CD4-positive, alpha-beta memory T cell (primary cell): Measurements from ENCODE around the gene CCDC146. TPM values are rescaled to one million over a fixed set of nuclear protein-coding genes. Genes with fewer than 3 reads are reported as not detected.

Source experiments
- CTCF ChIA-PET: fragments of 350-600 bp; sonication (Branson Sonifier 250); formaldehyde crosslinking; loops from one replicate; lab custom pipeline; 2021; ENCODE audit warnings: inconsistent platforms; ENCODE audit not compliant: partially characterized antibody; lab: Charles Lee
- POLR2A ChIA-PET: fragments of 350-600 bp; sonication (Branson Sonifier 250); formaldehyde crosslinking; loops from one replicate; lab custom pipeline; 2021; ENCODE audit not compliant: partially characterized antibody; lab: Charles Lee
- DNase-seq, 5 donors: peaks; one replicate each; pipeline versions ENCODE4 v3.0.0 to v3.0.0-alpha.2; 2020 to 2022; ENCODE audit warnings: mixed read lengths in 1 of 5
- H3K27ac ChIP-seq: one replicate; pipeline ENCODE4 v1.7.0; 2013; ENCODE audit warnings: low read depth, low read length
- H3K27me3 ChIP-seq: 2 replicates; pipeline ENCODE4 v1.7.0; 2013; ENCODE audit warnings: mild to moderate bottlenecking, low read length, moderate library complexity; ENCODE audit not compliant: insufficient read depth
- H3K36me3 ChIP-seq: 2 replicates; pipeline ENCODE4 v1.7.0; 2013; ENCODE audit warnings: mild to moderate bottlenecking, low read length, moderate library complexity; ENCODE audit not compliant: insufficient read depth
- H3K4me1 ChIP-seq: 2 replicates; pipeline ENCODE4 v1.7.0; 2013; ENCODE audit warnings: mild to moderate bottlenecking, low read length, moderate library complexity; ENCODE audit not compliant: insufficient read depth
- H3K4me3 ChIP-seq, 2 donors: one replicate each; pipeline ENCODE4 v1.7.0; 2013; ENCODE audit warnings: low read length in 2 of 2, mild to moderate bottlenecking in 1 of 2
- H3K9me3 ChIP-seq, 2 donors: one replicate each; pipeline ENCODE4 v1.7.0; 2013; ENCODE audit warnings: low read length in 2 of 2, control low read depth in 1 of 2; ENCODE audit not compliant: control insufficient read depth in 1 of 2
- H3K27ac Mint-ChIP-seq, 7 donors: one replicate each; pipeline ENCODE4 v1.8.0; 2020 to 2021; ENCODE audit warnings: mixed read lengths in 7 of 7, mild to moderate bottlenecking in 6 of 7, inconsistent platforms in 3 of 7, moderate library complexity in 3 of 7
- H3K27me3 Mint-ChIP-seq, 2 donors: one replicate each; pipeline ENCODE4 v1.8.0; 2020 to 2021; ENCODE audit warnings: mixed read lengths in 2 of 2
- H3K36me3 Mint-ChIP-seq, 2 donors: one replicate each; pipeline ENCODE4 v1.8.0; 2020 to 2021; ENCODE audit warnings: mixed read lengths in 2 of 2, inconsistent platforms in 1 of 2, mild to moderate bottlenecking in 1 of 2
- H3K4me1 Mint-ChIP-seq, 4 donors: one replicate each; pipeline ENCODE4 v1.8.0; 2020 to 2021; ENCODE audit warnings: mixed read lengths in 4 of 4, mild to moderate bottlenecking in 1 of 4
- H3K4me3 Mint-ChIP-seq, 8 donors: one replicate each; pipeline ENCODE4 v1.8.0; 2020 to 2021; ENCODE audit warnings: mixed read lengths in 8 of 8, mild to moderate bottlenecking in 7 of 8, moderate library complexity in 6 of 8, inconsistent platforms in 3 of 8
- H3K9me3 Mint-ChIP-seq, 8 donors: one replicate each; pipeline ENCODE4 v1.8.0; 2020 to 2021; ENCODE audit warnings: mixed read lengths in 8 of 8, mild to moderate bottlenecking in 5 of 8, inconsistent platforms in 3 of 8, moderate library complexity in 1 of 8
- intact Hi-C: fragments of 100-400 bp; cut with micrococcal nuclease; formaldehyde crosslinking; loops from one replicate; pipeline ENCODE4 v1.15.1; 2023
- polyA plus RNA-seq, 2 donors: library from polyadenylated mRNA; unstranded; fragments of 300-500 nt; fragmentation: Illumina TruSeq; gene quantifications; one replicate each; pipeline ENCODE4 v1.2.3, GENCODE V29; 2021
- total RNA-seq, 2 experiments: library from RNA; stranded (reverse); gene quantifications; one replicate each; pipeline ENCODE4 v1.2.3, GENCODE V29; 2021

CCDC146 gene
- total and polyA plus RNA-seq, 4 experiments from 2014 or later: 2.5 to 16.0 (median 9.1) TPM

DNA sequence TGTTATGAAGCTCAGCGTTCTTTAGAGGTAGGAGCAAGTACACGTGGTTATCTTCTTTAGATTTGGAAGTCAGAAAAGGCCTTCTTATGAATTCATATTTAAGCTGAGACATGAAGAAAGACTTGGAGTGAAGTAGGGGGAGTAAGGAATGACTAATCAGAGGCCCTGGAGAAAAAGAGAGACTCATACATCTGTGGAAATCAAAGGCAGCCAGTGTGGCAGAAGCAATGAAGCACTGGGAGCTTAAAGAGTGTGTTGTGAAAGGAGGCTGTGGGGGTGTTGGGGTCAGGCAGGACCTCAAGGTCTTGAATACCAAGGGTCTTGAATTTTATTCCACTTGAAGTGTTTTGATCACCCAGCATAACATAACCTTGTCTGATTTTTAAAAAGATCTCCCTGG is 112.9 kb downstream of the CCDC146 start:
- no peaks in the 10 kb centered on the region for H3K36me3 ChIP-seq
- POLR2A ChIA-PET: no interaction called here
- CTCF ChIA-PET: interaction anchor here (1.3 kb wide), 1 partner anchor 12 kb away, joined by 4 read pairs; no protein-coding TSS in a partner anchor
- no peaks in the 10 kb centered on the region for H3K9me3 ChIP-seq
- DNase-seq: no peak
- no peaks in the 10 kb centered on the region for H3K27me3 ChIP-seq
- H3K9me3 Mint-ChIP-seq: peaks cover 2 to 14% (median 10%) of the 10 kb centered on the region in 8 donors
- H3K4me1 Mint-ChIP-seq: peaks cover 12 to 22% (median 15%) of the 10 kb centered on the region in 4 donors
- no peak overlapping the region for H3K27ac ChIP-seq
- no peak overlapping the region for H3K4me3 Mint-ChIP-seq
- no peak overlapping the region for H3K4me3 ChIP-seq
- H3K36me3 Mint-ChIP-seq: peaks cover 17 to 45% of the 10 kb centered on the region in 2 donors
- H3K27me3 Mint-ChIP-seq: no peaks in the 10 kb centered on the region
- peak overlapping the region in 1 of 7 donors; percentile 58 for H3K27ac Mint-ChIP-seq
- intact Hi-C loops: no loop called here
- peaks cover 9% of the 10 kb centered on the region for H3K4me1 ChIP-seq

DNA sequence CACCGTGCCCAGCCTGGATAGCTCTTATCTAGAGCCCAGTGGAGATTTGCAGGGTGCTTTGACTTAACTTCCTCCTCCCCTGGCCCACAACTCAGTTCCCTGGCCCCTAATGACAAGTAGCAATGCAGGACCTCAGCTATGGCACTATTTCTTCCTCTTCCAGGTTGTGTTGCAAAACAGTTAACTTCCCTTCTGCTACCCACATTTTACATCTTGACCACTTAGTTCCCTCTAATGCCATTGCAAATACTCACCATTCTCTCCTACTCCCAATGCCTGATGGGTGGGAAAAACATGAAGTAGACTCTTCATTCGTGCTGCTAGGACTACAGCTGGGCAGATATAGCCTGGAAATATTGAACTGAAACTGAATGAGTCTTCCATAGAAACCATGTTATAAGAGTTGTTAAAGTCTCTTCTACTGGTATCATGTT is 116.3 kb downstream of the CCDC146 start:
- POLR2A ChIA-PET: interaction anchor here (0.9 kb wide), 1 partner anchor 55 kb away, joined by 3 read pairs; no protein-coding TSS in a partner anchor
- H3K36me3 Mint-ChIP-seq: peaks cover 16 to 44% of the 10 kb centered on the region in 2 donors
- no peaks in the 10 kb centered on the region for H3K27me3 Mint-ChIP-seq
- intact Hi-C loops: no loop called here
- Histone ChIP-seq H3K4me3 (no peak overlapping the region), H3K27me3 (no peaks in the 10 kb centered on the region), H3K4me1 (peaks cover 9% of the 10 kb centered on the region), H3K27ac (no peak overlapping the region), H3K36me3 (no peaks in the 10 kb centered on the region), H3K9me3 (no peaks in the 10 kb centered on the region)
- H3K4me3 Mint-ChIP-seq: no peak overlapping the region
- H3K9me3 Mint-ChIP-seq: peaks cover 0 to 3% (median 0%) of the 10 kb centered on the region in 8 donors
- CTCF ChIA-PET: interaction anchor here (3.9 kb wide), 1 partner anchor 9 kb away, joined by 25 read pairs; no protein-coding TSS in a partner anchor
- peaks cover 13 to 27% (median 15%) of the 10 kb centered on the region in 4 donors for H3K4me1 Mint-ChIP-seq
- no peak for DNase-seq
- peak overlapping the region in 1 of 7 donors; percentile 13 for H3K27ac Mint-ChIP-seq

DNA sequence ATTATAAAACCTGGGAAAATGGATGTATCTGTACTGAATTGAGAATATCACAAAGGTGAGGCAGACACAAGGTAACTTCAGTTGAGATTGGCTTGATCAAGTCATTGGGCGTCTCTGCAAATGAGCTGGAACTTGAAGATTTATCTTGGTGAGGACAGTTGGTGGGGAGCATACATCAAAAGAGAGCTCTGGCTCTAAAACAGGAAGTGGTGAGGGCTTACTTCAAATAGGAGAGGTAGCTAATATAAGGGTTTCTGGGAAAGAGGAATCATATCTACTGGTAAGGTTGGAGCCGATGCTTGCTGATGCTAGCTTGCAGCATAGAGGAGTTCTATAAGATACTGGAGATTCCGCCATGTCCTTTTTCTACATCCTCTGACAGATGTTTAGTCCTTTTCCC is 117.1 kb downstream of the CCDC146 start:
- ChIA-PET CTCF (interaction anchor here (3.9 kb wide), 1 partner anchor 8 kb away, joined by 25 read pairs; no protein-coding TSS in a partner anchor), POLR2A (no interaction called here)
- Histone ChIP-seq H3K4me3 (no peak overlapping the region), H3K36me3 (no peaks in the 10 kb centered on the region), H3K27me3 (no peaks in the 10 kb centered on the region), H3K4me1 (peaks cover 9% of the 10 kb centered on the region), H3K27ac (no peak overlapping the region), H3K9me3 (no peaks in the 10 kb centered on the region)
- Mint-ChIP-seq H3K4me3 (peak overlapping the region in 1 of 8 donors; percentile 44), H3K27ac (no peak overlapping the region), H3K27me3 (no peaks in the 10 kb centered on the region), H3K4me1 (peaks cover 13 to 27% (median 15%) of the 10 kb centered on the region in 4 donors), H3K36me3 (peaks cover 16 to 43% of the 10 kb centered on the region in 2 donors), H3K9me3 (peaks cover 0 to 3% (median 0%) of the 10 kb centered on the region in 8 donors)
- intact Hi-C loops: no loop called here
- DNase-seq: no peak

DNA sequence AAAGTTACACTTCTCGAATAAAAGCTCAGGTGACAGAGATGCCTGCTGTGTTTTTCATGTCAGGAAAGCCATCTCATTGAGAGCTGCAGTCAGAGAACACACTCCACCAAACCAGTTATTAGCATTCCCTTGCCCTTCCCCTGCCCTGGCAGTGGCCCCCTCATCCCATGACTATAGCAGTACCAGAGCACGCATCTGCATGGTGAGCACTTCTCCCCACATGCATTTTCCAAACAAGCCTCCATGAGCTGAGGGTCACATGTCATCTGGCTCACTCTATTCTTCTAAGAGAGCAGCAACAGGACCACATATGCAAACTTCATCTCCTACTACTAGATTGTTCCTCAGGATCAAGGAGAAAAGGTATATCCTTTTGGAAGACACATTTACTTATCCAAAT is 119.7 kb downstream of the CCDC146 start:
- H3K4me3 ChIP-seq: no peak overlapping the region
- H3K27me3 ChIP-seq: no peaks in the 10 kb centered on the region
- peaks cover 9% of the 10 kb centered on the region for H3K4me1 ChIP-seq
- H3K27ac ChIP-seq: no peak overlapping the region
- H3K4me3 Mint-ChIP-seq: no peak overlapping the region
- H3K27ac Mint-ChIP-seq: no peak overlapping the region
- POLR2A ChIA-PET: no interaction called here
- H3K36me3 ChIP-seq: no peaks in the 10 kb centered on the region
- peaks cover 0 to 3% (median 0%) of the 10 kb centered on the region in 8 donors for H3K9me3 Mint-ChIP-seq
- H3K27me3 Mint-ChIP-seq: no peaks in the 10 kb centered on the region
- peaks cover 13 to 31% of the 10 kb centered on the region in 2 donors for H3K36me3 Mint-ChIP-seq
- H3K4me1 Mint-ChIP-seq: peaks cover 14 to 27% (median 17%) of the 10 kb centered on the region in 4 donors
- CTCF ChIA-PET: no interaction called here
- no peak for DNase-seq
- H3K9me3 ChIP-seq: no peaks in the 10 kb centered on the region
- intact Hi-C loops: no loop called here

DNA sequence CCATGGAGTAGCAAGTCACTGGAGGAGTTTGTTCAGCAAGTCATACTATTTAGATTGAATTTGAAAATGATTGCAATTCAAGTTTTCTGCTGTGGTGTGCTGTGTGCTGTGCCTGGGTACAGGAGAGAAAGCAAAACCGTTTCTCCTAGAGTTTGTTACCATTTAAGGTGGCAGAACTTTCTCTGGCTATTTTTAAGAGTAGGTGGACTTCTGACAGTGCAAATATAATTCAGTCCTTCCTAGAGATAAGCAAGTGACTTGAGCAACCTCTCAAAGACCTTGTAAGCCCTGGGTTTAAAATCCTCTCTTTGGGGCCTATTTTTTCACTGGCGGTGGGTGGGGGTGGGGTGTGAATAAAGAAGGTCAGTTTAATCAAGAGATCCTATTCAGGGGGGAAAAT is 120.1 kb downstream of the CCDC146 start:
- H3K27ac ChIP-seq: no peak overlapping the region
- DNase-seq: no peak
- no peaks in the 10 kb centered on the region for H3K36me3 ChIP-seq
- intact Hi-C loops: no loop called here
- peaks cover 8 to 26% of the 10 kb centered on the region in 2 donors for H3K36me3 Mint-ChIP-seq
- H3K4me1 ChIP-seq: peaks cover 9% of the 10 kb centered on the region
- ChIA-PET CTCF (no interaction called here), POLR2A (no interaction called here)
- H3K27me3 ChIP-seq: no peaks in the 10 kb centered on the region
- no peaks in the 10 kb centered on the region for H3K27me3 Mint-ChIP-seq
- no peak overlapping the region for H3K4me3 ChIP-seq
- no peaks in the 10 kb centered on the region for H3K9me3 ChIP-seq
- peak overlapping the region in 1 of 7 donors; percentile 79 for H3K27ac Mint-ChIP-seq
- H3K4me1 Mint-ChIP-seq: peaks cover 14 to 27% (median 17%) of the 10 kb centered on the region in 4 donors
- peaks cover 0 to 3% (median 0%) of the 10 kb centered on the region in 8 donors for H3K9me3 Mint-ChIP-seq
- H3K4me3 Mint-ChIP-seq: no peak overlapping the region

DNA sequence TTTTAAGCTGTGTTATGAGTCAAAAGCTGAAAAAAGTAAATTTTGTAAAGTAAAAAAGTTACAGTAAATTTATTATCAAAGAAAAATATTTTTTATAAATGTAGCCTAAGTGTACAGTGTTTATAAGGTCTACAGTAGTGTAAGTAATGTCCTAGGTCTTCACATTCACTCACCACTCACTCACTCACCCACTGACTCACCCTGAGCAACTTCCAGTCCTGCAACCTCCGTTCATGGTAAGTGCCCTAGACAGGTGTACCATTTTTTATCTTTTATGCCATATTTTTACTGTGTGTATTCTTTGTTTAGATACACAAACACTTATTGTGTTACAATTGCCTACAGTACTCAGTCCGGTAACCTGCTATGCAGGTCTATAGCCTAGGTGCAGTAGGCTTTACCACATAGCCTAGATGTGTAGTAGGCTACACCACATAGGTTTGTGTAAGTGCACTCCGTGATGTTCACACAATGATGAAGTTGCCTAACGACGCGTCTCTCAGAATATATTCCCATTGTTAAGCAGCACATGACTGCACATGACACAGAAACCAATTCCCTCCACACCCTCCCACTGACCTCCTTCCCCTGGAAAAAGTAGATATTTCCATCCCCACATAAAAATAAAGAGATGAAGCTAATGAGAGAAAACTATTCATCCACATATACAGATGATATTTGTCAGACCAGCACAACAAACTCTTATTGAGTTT is 122.0 kb downstream of the CCDC146 start:
- intact Hi-C loops: no loop called here
- peaks cover 4% of the 10 kb centered on the region for H3K4me1 ChIP-seq
- H3K36me3 Mint-ChIP-seq: peaks cover 4 to 15% of the 10 kb centered on the region in 2 donors
- CTCF ChIA-PET: interaction anchor here (1.9 to 3.8 kb wide), 2 partner anchors 12 to 87 kb away, joined by 5 to 26 read pairs; no protein-coding TSS in a partner anchor
- no peaks in the 10 kb centered on the region for H3K27me3 ChIP-seq
- no peak for DNase-seq
- H3K27ac Mint-ChIP-seq: no peak overlapping the region
- H3K27ac ChIP-seq: no peak overlapping the region
- H3K4me3 Mint-ChIP-seq: no peak overlapping the region
- H3K27me3 Mint-ChIP-seq: no peaks in the 10 kb centered on the region
- no peaks in the 10 kb centered on the region for H3K9me3 Mint-ChIP-seq
- no peaks in the 10 kb centered on the region for H3K36me3 ChIP-seq
- POLR2A ChIA-PET: no interaction called here
- H3K9me3 ChIP-seq: no peaks in the 10 kb centered on the region
- H3K4me1 Mint-ChIP-seq: peaks cover 7 to 14% (median 8%) of the 10 kb centered on the region in 4 donors
- no peak overlapping the region for H3K4me3 ChIP-seq

DNA sequence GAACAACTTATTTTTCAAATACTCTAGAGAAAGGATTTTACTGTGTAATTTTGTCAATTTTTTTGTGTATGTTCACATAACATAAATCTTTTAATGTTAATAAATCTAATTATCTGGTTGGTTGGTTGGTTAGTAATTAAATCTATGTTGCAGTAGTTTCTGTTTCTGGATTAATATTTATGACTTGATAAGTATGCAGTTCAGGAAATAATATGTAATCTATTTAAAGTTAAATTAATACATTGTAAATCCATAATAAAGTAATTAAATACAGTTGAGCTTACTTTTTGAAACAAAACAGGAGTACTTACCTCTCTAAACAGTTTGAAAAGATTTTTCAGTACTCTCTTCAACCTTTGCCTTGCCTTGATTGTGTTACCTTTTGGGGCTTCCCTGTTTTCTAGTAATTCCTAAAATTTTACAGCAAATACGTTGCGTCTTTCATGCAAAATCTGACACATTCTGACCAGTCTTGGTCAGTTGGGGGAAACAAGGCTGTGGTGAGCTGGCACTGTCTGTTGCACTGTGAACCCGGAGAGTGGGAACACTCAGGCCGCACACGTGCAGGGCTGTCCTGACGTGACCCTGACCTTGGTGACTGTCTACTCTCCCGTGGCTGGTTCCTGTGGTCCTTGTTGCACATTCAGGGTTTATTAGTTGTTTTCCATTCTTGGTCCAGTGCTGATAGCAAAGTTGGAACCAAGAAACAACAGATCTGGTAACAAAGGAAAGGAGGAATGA is 122.8 kb downstream of the CCDC146 start:
- ChIA-PET CTCF (interaction anchor here (3.8 kb wide), 1 partner anchor 87 kb away, joined by 26 read pairs; no protein-coding TSS in a partner anchor), POLR2A (no interaction called here)
- H3K36me3 ChIP-seq: no peaks in the 10 kb centered on the region
- Mint-ChIP-seq H3K9me3 (no peaks in the 10 kb centered on the region), H3K36me3 (peaks cover 4 to 15% of the 10 kb centered on the region in 2 donors), H3K4me1 (peaks cover 1 to 6% (median 3%) of the 10 kb centered on the region in 4 donors), H3K27me3 (no peaks in the 10 kb centered on the region), H3K27ac (no peak overlapping the region), H3K4me3 (no peak overlapping the region)
- intact Hi-C loops: loop anchor here (5.0 kb wide), 2 partner anchors 48 to 107 kb away; partner anchors contain the start of gene FGL2
- no peak overlapping the region for H3K27ac ChIP-seq
- DNase-seq: no peak
- no peaks in the 10 kb centered on the region for H3K4me1 ChIP-seq
- no peaks in the 10 kb centered on the region for H3K27me3 ChIP-seq
- no peak overlapping the region for H3K4me3 ChIP-seq
- no peaks in the 10 kb centered on the region for H3K9me3 ChIP-seq
